ENCODE data around the gene RABL6. TPM values are rescaled to one million over a fixed set of nuclear protein-coding genes. Genes with fewer than 3 reads are reported as not detected.

RABL6 gene
- total RNA-seq, 1 donor from 2014 or later: 34.4 TPM

- Histone ChIP-seq H3K27ac (ENCODE audit: low read depth, low read length) (no peak overlapping the region), H3K27me3 (ENCODE audit: control insufficient read depth in 3 of 3, insufficient read depth in 3 of 3, low read length in 3 of 3) (no peaks in the 10 kb centered on the region), H3K9me3 (ENCODE audit: control insufficient read depth in 3 of 3, low read length in 3 of 3) (no peaks in the 10 kb centered on the region), H3K9ac (ENCODE audit: low read depth in 1 of 3, low read length in 3 of 3) (no peak overlapping the region), H3K4me1 (ENCODE audit: control insufficient read depth in 3 of 3, insufficient read depth in 3 of 3, low read length in 3 of 3) (peaks cover 0 to 5% (median 0%) of the 10 kb centered on the region in 3 donors), H3K36me3 (ENCODE audit: control insufficient read depth in 3 of 3, insufficient read depth in 3 of 3, low read length in 3 of 3) (peaks cover 4 to 15% (median 6%) of the 10 kb centered on the region in 3 donors), H3K4me3 (ENCODE audit: low read length in 3 of 3) (no peak overlapping the region)
These were observed 7.7 kb downstream of the RABL6 start for GRCh38 chr9:136815422-136815782.

- Histone ChIP-seq H3K4me3 (ENCODE audit: low read length in 3 of 3) (no peak overlapping the region), H3K9ac (ENCODE audit: low read depth in 1 of 3, low read length in 3 of 3) (peak overlapping the region in 1 of 3 donors; percentile 0)
These were observed 13.4 kb downstream of the RABL6 start for GRCh38 chr9:136820971-136821825.

GRCh38 chr9:136821826-136822544, 14.2 kb downstream of the RABL6 start:
- Histone ChIP-seq H3K27me3 (ENCODE audit: control insufficient read depth in 3 of 3, insufficient read depth in 3 of 3, low read length in 3 of 3) (no peaks in the 10 kb centered on the region), H3K27ac (ENCODE audit: low read depth, low read length) (no peak overlapping the region), H3K4me1 (ENCODE audit: control insufficient read depth in 3 of 3, insufficient read depth in 3 of 3, low read length in 3 of 3) (no peaks in the 10 kb centered on the region), H3K9me3 (ENCODE audit: control insufficient read depth in 3 of 3, low read length in 3 of 3) (no peaks in the 10 kb centered on the region), H3K36me3 (ENCODE audit: control insufficient read depth in 3 of 3, insufficient read depth in 3 of 3, low read length in 3 of 3) (peaks cover 12 to 24% (median 20%) of the 10 kb centered on the region in 3 donors), H3K4me3 (ENCODE audit: low read length in 3 of 3) (no peak overlapping the region), H3K9ac (ENCODE audit: low read depth in 1 of 3, low read length in 3 of 3) (no peak overlapping the region)

More at GRCh38 chr9:136820971-136821825, 13.4 kb downstream of the RABL6 start:
- no peaks in the 10 kb centered on the region for H3K27me3 ChIP-seq (ENCODE audit: control insufficient read depth in 3 of 3, insufficient read depth in 3 of 3, low read length in 3 of 3)
- H3K9me3 ChIP-seq (ENCODE audit: control insufficient read depth in 3 of 3, low read length in 3 of 3): no peaks in the 10 kb centered on the region
- no peak overlapping the region for H3K27ac ChIP-seq (ENCODE audit: low read depth, low read length)
- peaks cover 12 to 19% (median 17%) of the 10 kb centered on the region in 3 donors for H3K36me3 ChIP-seq (ENCODE audit: control insufficient read depth in 3 of 3, insufficient read depth in 3 of 3, low read length in 3 of 3)
- no peaks in the 10 kb centered on the region for H3K4me1 ChIP-seq (ENCODE audit: control insufficient read depth in 3 of 3, insufficient read depth in 3 of 3, low read length in 3 of 3)

GRCh38 chr9:136823136-136824046, 15.6 kb downstream of the RABL6 start:
- H3K9ac ChIP-seq (ENCODE audit: low read depth in 1 of 3, low read length in 3 of 3): no peak overlapping the region
- H3K4me1 ChIP-seq (ENCODE audit: control insufficient read depth in 3 of 3, insufficient read depth in 3 of 3, low read length in 3 of 3): no peaks in the 10 kb centered on the region
- no peaks in the 10 kb centered on the region for H3K27me3 ChIP-seq (ENCODE audit: control insufficient read depth in 3 of 3, insufficient read depth in 3 of 3, low read length in 3 of 3)
- H3K9me3 ChIP-seq (ENCODE audit: control insufficient read depth in 3 of 3, low read length in 3 of 3): no peaks in the 10 kb centered on the region
- H3K36me3 ChIP-seq (ENCODE audit: control insufficient read depth in 3 of 3, insufficient read depth in 3 of 3, low read length in 3 of 3): peaks cover 15 to 27% (median 27%) of the 10 kb centered on the region in 3 donors
- H3K4me3 ChIP-seq (ENCODE audit: low read length in 3 of 3): no peak overlapping the region
- no peak overlapping the region for H3K27ac ChIP-seq (ENCODE audit: low read depth, low read length)

GRCh38 chr9:136824496-136825225, 16.9 kb downstream of the RABL6 start:
- Histone ChIP-seq H3K4me3 (ENCODE audit: low read length in 3 of 3) (no peak overlapping the region), H3K36me3 (ENCODE audit: control insufficient read depth in 3 of 3, insufficient read depth in 3 of 3, low read length in 3 of 3) (peaks cover 26 to 40% (median 39%) of the 10 kb centered on the region in 3 donors), H3K27ac (ENCODE audit: low read depth, low read length) (no peak overlapping the region), H3K4me1 (ENCODE audit: control insufficient read depth in 3 of 3, insufficient read depth in 3 of 3, low read length in 3 of 3) (no peaks in the 10 kb centered on the region), H3K9ac (ENCODE audit: low read depth in 1 of 3, low read length in 3 of 3) (no peak overlapping the region), H3K9me3 (ENCODE audit: control insufficient read depth in 3 of 3, low read length in 3 of 3) (no peaks in the 10 kb centered on the region), H3K27me3 (ENCODE audit: control insufficient read depth in 3 of 3, insufficient read depth in 3 of 3, low read length in 3 of 3) (no peaks in the 10 kb centered on the region)

GRCh38 chr9:136825295-136826187, 17.8 kb downstream of the RABL6 start:
- H3K36me3 ChIP-seq (ENCODE audit: control insufficient read depth in 3 of 3, insufficient read depth in 3 of 3, low read length in 3 of 3): peaks cover 35 to 49% (median 48%) of the 10 kb centered on the region in 3 donors
- no peak overlapping the region for H3K27ac ChIP-seq (ENCODE audit: low read depth, low read length)
- no peak overlapping the region for H3K9ac ChIP-seq (ENCODE audit: low read depth in 1 of 3, low read length in 3 of 3)

GRCh38 chr9:136826188-136826541, 18.4 kb downstream of the RABL6 start:
- Histone ChIP-seq H3K4me3 (ENCODE audit: low read length in 3 of 3) (no peak overlapping the region), H3K27me3 (ENCODE audit: control insufficient read depth in 3 of 3, insufficient read depth in 3 of 3, low read length in 3 of 3) (no peaks in the 10 kb centered on the region), H3K4me1 (ENCODE audit: control insufficient read depth in 3 of 3, insufficient read depth in 3 of 3, low read length in 3 of 3) (no peaks in the 10 kb centered on the region), H3K27ac (ENCODE audit: low read depth, low read length) (no peak overlapping the region), H3K36me3 (ENCODE audit: control insufficient read depth in 3 of 3, insufficient read depth in 3 of 3, low read length in 3 of 3) (peaks cover 39 to 53% (median 52%) of the 10 kb centered on the region in 3 donors), H3K9me3 (ENCODE audit: control insufficient read depth in 3 of 3, low read length in 3 of 3) (no peaks in the 10 kb centered on the region), H3K9ac (ENCODE audit: low read depth in 1 of 3, low read length in 3 of 3) (no peak overlapping the region)

More at GRCh38 chr9:136825295-136826187, 17.8 kb downstream of the RABL6 start:
- H3K9me3 ChIP-seq (ENCODE audit: control insufficient read depth in 3 of 3, low read length in 3 of 3): no peaks in the 10 kb centered on the region
- no peak overlapping the region for H3K4me3 ChIP-seq (ENCODE audit: low read length in 3 of 3)
- no peaks in the 10 kb centered on the region for H3K27me3 ChIP-seq (ENCODE audit: control insufficient read depth in 3 of 3, insufficient read depth in 3 of 3, low read length in 3 of 3)
- H3K4me1 ChIP-seq (ENCODE audit: control insufficient read depth in 3 of 3, insufficient read depth in 3 of 3, low read length in 3 of 3): no peaks in the 10 kb centered on the region

- no peak overlapping the region for H3K9ac ChIP-seq (ENCODE audit: low read depth in 1 of 3, low read length in 3 of 3)
- H3K9me3 ChIP-seq (ENCODE audit: control insufficient read depth in 3 of 3, low read length in 3 of 3): no peaks in the 10 kb centered on the region
- H3K27me3 ChIP-seq (ENCODE audit: control insufficient read depth in 3 of 3, insufficient read depth in 3 of 3, low read length in 3 of 3): no peaks in the 10 kb centered on the region
- H3K36me3 ChIP-seq (ENCODE audit: control insufficient read depth in 3 of 3, insufficient read depth in 3 of 3, low read length in 3 of 3): peaks cover 47 to 61% (median 56%) of the 10 kb centered on the region in 3 donors
- no peak overlapping the region for H3K27ac ChIP-seq (ENCODE audit: low read depth, low read length)
- H3K4me3 ChIP-seq (ENCODE audit: low read length in 3 of 3): no peak overlapping the region
- H3K4me1 ChIP-seq (ENCODE audit: control insufficient read depth in 3 of 3, insufficient read depth in 3 of 3, low read length in 3 of 3): peaks cover 0 to under 1% (median 0%) of the 10 kb centered on the region in 3 donors
These were observed 19.2 kb downstream of the RABL6 start for GRCh38 chr9:136826703-136827582.
